Activated CD4-positive, alpha-beta memory T cell treated with anti-CD3 and anti-CD28 coated beads, Interleukin-2, amount 10 ng/mL, durations not matched to agents 7 days and 5 days (primary cell): ENCODE measurements around the gene TNFSF13. TPM values are rescaled to one million over a fixed set of nuclear protein-coding genes. Genes with fewer than 3 reads are reported as not detected.

Experiments used
- total RNA-seq, 2 experiments: library from RNA; stranded (reverse); gene quantifications; one replicate each; pipeline ENCODE4 v1.2.3, GENCODE V29; 2021

TNFSF13 gene
- total RNA-seq, 2 experiments from 2014 or later = 1.8 to 2.0 TPM

Other genes with a start within 250 kb of the TNFSF13 start
- gene GPS2, start 243.4 kb upstream of the TNFSF13 start, total RNA-seq = 10 to 100 TPM; 69.8 to 74.7 TPM
- gene NEURL4, start 229.4 kb upstream of the TNFSF13 start, total RNA-seq = 10 to 100 TPM; 28.4 to 31.2 TPM
- gene ACAP1, start 222.2 kb upstream of the TNFSF13 start, total RNA-seq = 100 to 1,000 TPM; 682 to 709 TPM
- 1 to 10 TPM; 5.8 to 5.9 TPM for gene KCTD11, start 206.6 kb upstream of the TNFSF13 start, total RNA-seq
- not detected for gene TMEM95, start 203.6 kb upstream of the TNFSF13 start, total RNA-seq
- gene TNK1, start 177.7 kb upstream of the TNFSF13 start, total RNA-seq = under 1 TPM; 0.25 to 0.86 TPM
- gene PLSCR3, start 164.2 kb upstream of the TNFSF13 start, total RNA-seq = 100 to 1,000 TPM; 149 to 156 TPM
- gene TMEM256, start 154.7 kb upstream of the TNFSF13 start, total RNA-seq = 10 to 100 TPM; 73.2 to 77.0 TPM
- gene NLGN2, start 150.9 kb upstream of the TNFSF13 start, total RNA-seq = 1 to 10 TPM; 3.2 to 3.7 TPM
- not detected for gene SPEM1, start 138.4 kb upstream of the TNFSF13 start, total RNA-seq
- gene SPEM2, start 133.1 kb upstream of the TNFSF13 start, total RNA-seq = not detected
- gene SPEM3, start 129.9 kb upstream of the TNFSF13 start, total RNA-seq = not detected
- gene TMEM102, start 123.3 kb upstream of the TNFSF13 start, total RNA-seq = 10 to 100 TPM; 18.0 TPM
- gene FGF11, start 119.2 kb upstream of the TNFSF13 start, total RNA-seq = 10 to 100 TPM in 1 of 2 experiments, 1 to 10 TPM in 1; 8.9 to 10.8 TPM
- gene CHRNB1, start 113.7 kb upstream of the TNFSF13 start, total RNA-seq = 10 to 100 TPM; 13.0 to 14.6 TPM
- gene ZBTB4, start 79.1 kb upstream of the TNFSF13 start, total RNA-seq = 10 to 100 TPM; 27.4 to 27.9 TPM
- not detected for gene SLC35G6, start 77.3 kb upstream of the TNFSF13 start, total RNA-seq
- 100 to 1,000 TPM; 169 to 172 TPM for gene POLR2A, start 74.4 kb upstream of the TNFSF13 start, total RNA-seq
- 10 to 100 TPM; 79.8 to 86.7 TPM for gene TNFSF12, start 9.7 kb upstream of the TNFSF13 start, total RNA-seq
- 10 to 100 TPM; 37.6 to 39.9 TPM for gene SENP3, start 3.2 kb downstream of the TNFSF13 start, total RNA-seq
- gene CD68, start 20.9 kb downstream of the TNFSF13 start, total RNA-seq = 10 to 100 TPM; 34.5 to 36.0 TPM
- gene MPDU1, start 25.1 kb downstream of the TNFSF13 start, total RNA-seq = 10 to 100 TPM; 54.1 to 58.6 TPM
- gene SOX15, start 31.3 kb downstream of the TNFSF13 start, total RNA-seq = under 1 TPM; 0.30 to 0.40 TPM
- 10 to 100 TPM; 30.4 to 31.2 TPM for gene FXR2, start 56.1 kb downstream of the TNFSF13 start, total RNA-seq
- gene SAT2, start 69.1 kb downstream of the TNFSF13 start, total RNA-seq = 10 to 100 TPM; 36.2 to 37.9 TPM
- not detected for gene SHBG, start 71.4 kb downstream of the TNFSF13 start, total RNA-seq
- gene ATP1B2, start 92.2 kb downstream of the TNFSF13 start, total RNA-seq = under 1 TPM; 0.25 to 0.50 TPM
- gene TP53, start 128.7 kb downstream of the TNFSF13 start, total RNA-seq = 100 to 1,000 TPM; 123 TPM
- 10 to 100 TPM; 18.6 to 18.8 TPM for gene WRAP53, start 129.7 kb downstream of the TNFSF13 start, total RNA-seq
- not detected for gene EFNB3, start 146.5 kb downstream of the TNFSF13 start, total RNA-seq
- not detected for gene DNAH2, start 159.0 kb downstream of the TNFSF13 start, total RNA-seq